Hepatocyte (in vitro differentiated cells): Measurements from ENCODE around the gene CCDC142. TPM values are rescaled to one million over a fixed set of nuclear protein-coding genes. Genes with fewer than 3 reads are reported as not detected.

ENCODE experiments used
- DNase-seq: peaks from one replicate; pipeline ENCODE4 v3.0.0-alpha.2; 2016; ENCODE audit warnings: low spot score
- H2AFZ ChIP-seq: fragments of 200-600 bp; sonication (generic); 2 replicates; pipeline ENCODE4 v1.6.0; 2016; ENCODE audit warnings: antibody characterized with exemption, mild to moderate bottlenecking
- H3K27ac ChIP-seq: fragments of 200-600 bp; sonication (generic); 2 replicates; pipeline ENCODE4 v1.5.1; 2016; ENCODE audit warnings: mild to moderate bottlenecking
- H3K27me3 ChIP-seq: fragments of 200-600 bp; sonication (generic); 2 replicates; pipeline ENCODE4 v1.6.1; 2016
- H3K36me3 ChIP-seq: fragments of 200-600 bp; sonication (generic); replicated peaks from 2 replicates; pipeline ENCODE4 v1.5.1; 2016; ENCODE audit warnings: low read depth; ENCODE audit not compliant: insufficient read depth
- H3K4me1 ChIP-seq: fragments of 200-600 bp; sonication (generic); 2 replicates; pipeline ENCODE4 v1.5.1; 2016; ENCODE audit warnings: mild to moderate bottlenecking, moderate library complexity; ENCODE audit not compliant: insufficient read depth
- H3K4me2 ChIP-seq: fragments of 200-600 bp; sonication (generic); 2 replicates; pipeline ENCODE4 v1.6.0; 2016
- H3K4me3 ChIP-seq: fragments of 200-600 bp; sonication (generic); 2 replicates; pipeline ENCODE4 v1.5.1; 2016; ENCODE audit warnings: mild to moderate bottlenecking
- H3K79me2 ChIP-seq: fragments of 200-600 bp; sonication (generic); 2 replicates; pipeline ENCODE4 v1.6.0; 2017; ENCODE audit warnings: mild to moderate bottlenecking
- H3K9me2 ChIP-seq: fragments of 200-600 bp; sonication (generic); replicated peaks from 2 replicates; pipeline ENCODE4 v1.6.0; 2017; ENCODE audit warnings: mild to moderate bottlenecking; ENCODE audit not compliant: insufficient read depth
- H3K9me3 ChIP-seq: fragments of 200-600 bp; sonication (generic); 2 replicates; pipeline ENCODE4 v1.5.1; 2016; ENCODE audit warnings: low read depth, mild to moderate bottlenecking
- H4K20me1 ChIP-seq: fragments of 200-600 bp; sonication (generic); 2 replicates; pipeline ENCODE4 v1.6.0; 2016; ENCODE audit warnings: mild to moderate bottlenecking; ENCODE audit not compliant: insufficient read depth, poor library complexity, severe bottlenecking
- EZH2 ChIP-seq: fragments of 200-600 bp; sonication (generic); IDR thresholded peaks from 2 replicates; pipeline ENCODE4 v1.6.1; 2016; ENCODE audit warnings: antibody characterized with exemption, mild to moderate bottlenecking, borderline replicate concordance
- EZH2phosphoT487 ChIP-seq: fragments of 200-600 bp; sonication (generic); IDR thresholded peaks from one replicate; pipeline ENCODE4 v1.6.1; 2018; ENCODE audit warnings: antibody characterized with exemption, mild to moderate bottlenecking, low read depth, moderate library complexity; ENCODE audit not compliant: unreplicated experiment, severe bottlenecking
- WGBS: methylation state at CpG from one replicate; pipeline ENCODE4 v1.1.6; 2016; ENCODE audit warnings: low lambda C conversion rate; ENCODE audit errors: missing lambda C conversion rate; 5-methylcytosine and 5-hydroxymethylcytosine counted together
- polyA plus RNA-seq: library from polyadenylated mRNA; unstranded; fragments of >200 nt; fragmentation: Nextera tagmentation; extraction: Ambion mirVana; gene quantifications from 2 replicates; pipeline ENCODE4 v1.2.1, GENCODE V29; 2016
- total RNA-seq: library from RNA; depleted of rRNA; stranded (reverse); fragments of >200 nt; gene quantifications from 2 replicates; pipeline ENCODE4 v1.2.3, GENCODE V29; 2014
- TF ChIP-seq, protein P1 (sequence below): fragments of 200-600 bp; sonication (generic); IDR thresholded peaks from 2 replicates; pipeline ENCODE4 v1.5.1; 2016; ENCODE audit warnings: antibody characterized with exemption, mild to moderate bottlenecking; ENCODE audit not compliant: poor library complexity

Gene CCDC142
- total and polyA plus RNA-seq, 2 experiments from 2014 or later = 11.6 to 16.6 TPM

DNA sequence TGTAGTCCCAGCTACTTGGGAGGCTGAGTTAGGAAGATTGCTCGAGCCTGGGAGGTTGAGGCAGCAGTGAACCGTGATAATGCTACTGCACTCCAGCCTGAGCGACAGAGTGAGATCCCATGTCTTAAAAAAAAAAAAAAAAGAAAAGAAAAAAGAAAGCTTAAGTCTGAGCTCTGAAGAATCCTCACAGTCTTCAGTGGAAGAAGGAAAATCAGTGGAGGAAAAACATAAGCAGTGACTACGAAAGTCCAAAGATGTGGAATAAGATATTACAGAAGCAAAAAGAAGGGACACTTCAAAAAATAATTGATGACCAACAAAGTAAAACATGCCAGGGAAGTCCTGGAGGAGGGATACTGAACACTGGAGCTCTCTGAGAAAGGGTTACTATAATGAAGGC, 27.5 kb upstream of the CCDC142 start:
- H3K79me2 ChIP-seq = peaks cover 18% of the 10 kb centered on the region
- H3K4me1 ChIP-seq = peaks cover 18% of the 10 kb centered on the region
- no peak overlapping the region for H3K27ac ChIP-seq
- H3K4me2 ChIP-seq = no peak overlapping the region
- TF ChIP-seq, protein P1, sequence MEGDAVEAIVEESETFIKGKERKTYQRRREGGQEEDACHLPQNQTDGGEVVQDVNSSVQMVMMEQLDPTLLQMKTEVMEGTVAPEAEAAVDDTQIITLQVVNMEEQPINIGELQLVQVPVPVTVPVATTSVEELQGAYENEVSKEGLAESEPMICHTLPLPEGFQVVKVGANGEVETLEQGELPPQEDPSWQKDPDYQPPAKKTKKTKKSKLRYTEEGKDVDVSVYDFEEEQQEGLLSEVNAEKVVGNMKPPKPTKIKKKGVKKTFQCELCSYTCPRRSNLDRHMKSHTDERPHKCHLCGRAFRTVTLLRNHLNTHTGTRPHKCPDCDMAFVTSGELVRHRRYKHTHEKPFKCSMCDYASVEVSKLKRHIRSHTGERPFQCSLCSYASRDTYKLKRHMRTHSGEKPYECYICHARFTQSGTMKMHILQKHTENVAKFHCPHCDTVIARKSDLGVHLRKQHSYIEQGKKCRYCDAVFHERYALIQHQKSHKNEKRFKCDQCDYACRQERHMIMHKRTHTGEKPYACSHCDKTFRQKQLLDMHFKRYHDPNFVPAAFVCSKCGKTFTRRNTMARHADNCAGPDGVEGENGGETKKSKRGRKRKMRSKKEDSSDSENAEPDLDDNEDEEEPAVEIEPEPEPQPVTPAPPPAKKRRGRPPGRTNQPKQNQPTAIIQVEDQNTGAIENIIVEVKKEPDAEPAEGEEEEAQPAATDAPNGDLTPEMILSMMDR = no peak
- TF ChIP-seq EZH2 (no peak), EZH2phosphoT487 (no peak)
- H3K36me3 ChIP-seq = no peaks in the 10 kb centered on the region
- WGBS = 91% methylated on average over 4 of the region's 4 CpGs
- no peak overlapping the region for H2AFZ ChIP-seq
- no peaks in the 10 kb centered on the region for H3K9me3 ChIP-seq
- H3K27me3 ChIP-seq = peaks cover 56% of the 10 kb centered on the region
- H3K9me2 ChIP-seq = no peaks in the 10 kb centered on the region
- H4K20me1 ChIP-seq = no peaks in the 10 kb centered on the region
- no peak overlapping the region for H3K4me3 ChIP-seq
- DNase-seq = no peak

DNA sequence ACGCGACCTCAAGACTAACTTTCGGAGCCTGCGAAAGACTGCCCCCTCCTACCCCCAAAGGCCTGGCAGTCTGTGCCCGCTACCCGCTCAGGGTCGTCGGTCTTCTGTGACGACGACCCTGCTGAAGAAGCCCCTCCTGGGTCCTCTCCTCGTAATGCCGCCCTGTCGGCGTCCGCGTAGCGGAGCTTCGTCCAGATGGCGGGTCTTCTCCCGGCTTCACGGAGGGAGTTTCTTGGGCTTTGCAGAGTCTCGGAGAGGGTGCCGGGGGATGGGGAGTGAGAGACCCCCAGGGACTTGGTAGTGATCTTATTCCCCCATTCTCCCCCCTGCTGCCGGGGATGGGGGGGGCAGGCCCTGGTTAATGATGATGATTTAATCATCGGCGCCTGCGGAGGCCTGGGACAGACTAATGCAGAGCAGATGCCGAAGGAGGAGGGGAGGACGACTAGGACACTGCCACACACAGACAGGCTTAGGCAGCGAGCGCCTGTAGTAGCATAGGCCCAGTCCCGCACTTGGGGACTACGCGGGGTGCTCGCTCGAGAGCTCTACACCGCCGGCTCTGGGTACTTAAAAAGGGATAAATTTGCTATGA, 25.2 kb upstream of the CCDC142 start:
- DNase-seq = peak; percentile 69
- WGBS = 3% methylated on average over 36 of the region's 38 CpGs
- Histone ChIP-seq H3K36me3 (no peaks in the 10 kb centered on the region), H3K4me2 (peak overlapping the region; percentile 93), H4K20me1 (no peaks in the 10 kb centered on the region), H3K4me1 (peaks cover 29% of the 10 kb centered on the region), H3K79me2 (peaks cover 37% of the 10 kb centered on the region), H3K9me3 (no peaks in the 10 kb centered on the region), H2AFZ (peak overlapping the region; percentile 98), H3K9me2 (no peaks in the 10 kb centered on the region), H3K27me3 (peaks cover 34% of the 10 kb centered on the region), H3K27ac (peak overlapping the region; percentile 97), H3K4me3 (peak overlapping the region; percentile 47)
- TF ChIP-seq, protein P1 = no peak
- TF ChIP-seq EZH2 (no peak), EZH2phosphoT487 (no peak)

DNA sequence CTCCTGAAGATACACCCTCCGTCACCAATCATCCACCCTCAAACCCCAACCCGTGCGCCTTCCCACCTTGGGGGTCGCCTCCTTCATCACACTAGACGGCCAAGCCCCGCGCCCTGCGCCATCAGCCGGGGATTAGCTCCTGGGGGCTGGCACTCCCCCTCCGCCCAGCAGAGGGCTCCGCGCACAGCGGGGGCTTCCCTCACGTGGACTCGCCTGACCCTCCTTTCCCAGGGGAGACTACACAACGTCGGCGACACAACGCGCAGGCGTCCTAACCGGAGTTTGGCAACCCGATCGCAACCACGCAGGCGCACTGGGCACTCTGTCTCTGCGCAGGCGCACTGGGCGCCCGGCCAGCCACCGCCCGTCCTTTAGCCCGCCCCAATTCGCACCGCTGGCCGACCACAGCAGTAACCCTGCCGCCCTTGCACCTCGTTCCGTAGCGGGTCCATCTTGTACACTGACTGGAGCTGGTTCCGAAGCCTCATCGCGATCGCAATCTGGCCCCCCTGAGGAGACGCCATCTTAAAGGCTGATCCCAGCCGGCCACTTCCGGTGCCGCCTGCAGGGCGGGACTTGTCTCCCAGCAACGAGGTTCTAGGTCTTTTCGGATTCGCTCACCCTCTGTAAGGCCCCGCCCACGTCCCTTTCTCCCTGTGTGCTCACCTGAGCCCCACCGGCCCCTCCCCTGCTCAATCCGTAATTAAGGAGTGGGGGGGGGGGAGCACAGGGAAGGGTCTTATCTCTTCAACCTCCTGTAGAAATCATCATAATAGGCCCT, 24.5 kb upstream of the CCDC142 start, which contains the start of gene PCGF1:
Gene PCGF1, minus strand, starts transcription at position 551 of the 781 bp plus-strand sequence. Its CDS starts 27 bp downstream, at position 524.
- 3% methylated on average over 54 of the region's 56 CpGs for WGBS
- peak within 1 kb of the TSS; percentile 98 for H2AFZ ChIP-seq
- H3K4me3 ChIP-seq = peak within 1 kb of the TSS; percentile 47
- H3K36me3 ChIP-seq = no peaks in the 10 kb centered on the region
- H3K9me2 ChIP-seq = no peaks in the 10 kb centered on the region
- peaks cover 37% of the 10 kb centered on the region for H3K79me2 ChIP-seq
- peak within 1 kb of the TSS; percentile 97 for H3K27ac ChIP-seq
- peaks cover 29% of the 10 kb centered on the region for H3K4me1 ChIP-seq
- TF ChIP-seq EZH2phosphoT487 (no peak), EZH2 (no peak)
- TF ChIP-seq, protein P1 = peak; percentile 49
- H3K27me3 ChIP-seq = peaks cover 27% of the 10 kb centered on the region
- DNase-seq = peak; percentile 99
- H3K9me3 ChIP-seq = no peaks in the 10 kb centered on the region
- no peaks in the 10 kb centered on the region for H4K20me1 ChIP-seq
- H3K4me2 ChIP-seq = peak within 1 kb of the TSS; percentile 93
